G401.6 (cell line): ENCODE results near the gene FAF2.
"Not testable (repeated sequence)": the region's sequence is repeated elsewhere in the genome, so short reads cannot be mapped to it uniquely, and the experiment has no call there.

ENCODE experiments used
- FAIRE-seq: peaks from 2 replicates; lab custom pipeline; 2012; peaks lifted over from hg19 to GRCh38; lab: Jason Lieb, UNC

FAF2 gene

DNA sequence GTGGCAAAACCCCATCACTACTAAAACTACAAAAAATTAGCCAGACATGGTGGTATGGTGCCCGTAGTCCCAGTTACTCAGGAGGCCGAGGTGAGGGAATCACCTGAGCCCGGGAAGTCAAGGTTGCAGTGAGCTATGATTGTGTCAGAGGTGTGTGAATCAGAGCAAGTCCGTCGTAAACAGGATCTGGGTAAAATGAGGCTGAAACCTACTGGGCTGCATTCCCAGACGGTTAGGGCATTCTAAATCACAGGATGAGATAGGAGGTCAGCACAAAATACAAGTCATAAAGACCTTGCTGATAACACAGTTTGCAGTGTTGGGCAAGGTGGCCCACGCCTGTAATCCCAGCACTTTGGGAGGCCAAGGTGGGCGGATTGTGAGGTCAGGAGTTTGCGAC is 29.9 kb upstream of the FAF2 start:
- no peak for FAIRE-seq

DNA sequence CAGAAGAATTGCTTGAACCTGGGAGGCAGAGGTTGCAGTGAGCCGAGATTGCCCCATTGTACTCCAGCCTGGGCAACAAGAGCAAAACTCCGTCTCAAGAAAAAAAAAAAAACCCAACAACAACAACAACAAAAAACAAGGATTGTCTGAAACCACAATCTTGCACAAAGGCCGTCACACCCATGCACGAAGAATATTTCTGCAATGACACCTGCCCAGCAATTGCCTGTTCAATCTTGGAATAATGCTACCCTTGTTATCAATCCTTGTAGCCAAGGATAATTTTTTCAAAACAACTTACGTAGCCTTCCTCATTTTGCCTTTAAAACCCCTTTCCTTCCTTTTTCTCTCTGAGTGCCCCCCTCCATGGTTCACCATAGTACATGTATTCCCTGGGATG is 28.1 kb upstream of the FAF2 start:
- no peak for FAIRE-seq

DNA sequence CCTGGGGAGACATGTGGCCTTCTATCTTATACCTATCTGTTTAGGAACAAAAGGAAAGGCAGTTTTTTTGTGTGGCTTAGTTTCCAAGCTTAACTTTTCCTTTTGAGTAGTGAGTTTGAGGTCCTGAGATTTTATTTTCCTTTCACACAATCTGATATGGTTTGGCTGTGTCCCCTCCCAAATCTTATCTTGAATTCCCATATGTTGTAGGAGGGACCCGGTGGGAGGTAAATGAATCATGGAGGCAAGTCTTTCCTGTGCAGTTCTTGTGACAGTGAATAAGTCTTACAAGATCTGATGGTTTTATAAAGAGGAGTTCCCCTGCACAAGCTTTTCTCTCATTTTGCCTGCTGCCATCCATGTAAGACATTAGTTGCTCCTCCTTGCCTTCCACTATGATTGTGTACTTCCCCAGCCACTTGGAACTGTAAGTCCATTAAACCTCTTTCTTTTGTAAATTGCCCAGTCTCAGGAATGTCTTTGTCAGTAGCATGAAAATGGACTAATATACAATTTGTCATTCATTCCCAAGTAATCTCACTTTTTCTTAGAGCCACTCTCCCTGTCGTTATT is 27.1 kb upstream of the FAF2 start:
- FAIRE-seq = no peak

DNA sequence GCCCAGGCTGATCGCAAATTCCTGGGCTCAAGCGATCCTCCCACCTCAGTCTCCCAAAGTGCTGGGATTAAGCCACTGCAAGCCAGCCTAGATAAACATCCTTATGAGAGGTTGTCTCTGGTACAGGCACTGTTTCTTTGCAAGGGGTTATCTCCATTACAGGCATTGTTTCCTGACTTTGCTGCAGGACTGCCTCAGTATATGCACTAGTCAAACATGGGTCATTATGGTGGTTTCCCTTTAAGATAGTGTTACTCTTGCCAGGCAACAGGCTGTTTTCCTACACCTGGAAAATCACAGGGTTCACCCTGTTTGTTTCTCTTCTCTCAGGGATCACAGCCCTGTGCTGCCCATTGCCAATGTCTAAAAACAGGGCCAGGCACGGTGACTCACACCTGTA is 24.0 kb upstream of the FAF2 start:
- FAIRE-seq = no peak

DNA sequence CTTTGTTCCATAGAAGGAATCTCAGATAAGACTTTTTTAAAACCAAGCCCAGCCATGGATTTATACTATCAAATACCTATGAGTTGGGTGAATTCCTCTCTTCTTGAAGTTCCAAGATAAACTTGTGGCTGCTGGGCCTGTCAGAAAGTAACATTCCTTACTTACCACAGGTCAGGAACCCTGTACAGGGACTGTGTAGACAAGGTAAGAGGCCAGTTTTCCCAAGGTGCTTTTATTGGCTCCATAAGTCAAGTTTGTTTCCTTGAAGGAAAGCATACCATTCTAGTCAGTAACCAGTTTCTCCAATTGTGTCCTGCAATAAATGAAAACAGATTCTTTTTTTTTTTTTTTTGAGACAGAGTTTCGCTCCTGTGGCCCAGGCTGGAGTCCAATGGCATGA is 23.0 kb upstream of the FAF2 start:
- no peak for FAIRE-seq

DNA sequence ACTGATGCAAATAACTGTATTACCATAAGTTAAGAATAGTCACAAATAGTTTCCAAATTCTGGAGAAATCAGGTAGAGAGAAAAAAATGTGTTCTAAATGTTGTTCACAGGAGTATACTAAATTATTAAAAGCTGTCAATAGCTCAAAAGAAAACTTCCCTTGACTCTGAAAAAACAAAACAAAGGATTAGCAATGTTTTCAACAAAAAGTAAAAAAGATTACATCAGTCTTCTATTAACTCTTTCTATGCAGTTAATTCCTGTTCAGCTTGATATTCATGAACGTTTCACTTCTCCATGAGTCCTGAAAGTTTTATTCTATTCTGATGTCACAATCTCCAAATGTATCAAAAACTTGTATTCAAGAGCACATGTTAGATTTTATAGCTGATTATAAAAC is 22.4 kb upstream of the FAF2 start:
- no peak for FAIRE-seq

- FAIRE-seq = no peak
Measured at GRCh38 chr5:176426876-176427275, 21.3 kb upstream of the FAF2 start.

DNA sequence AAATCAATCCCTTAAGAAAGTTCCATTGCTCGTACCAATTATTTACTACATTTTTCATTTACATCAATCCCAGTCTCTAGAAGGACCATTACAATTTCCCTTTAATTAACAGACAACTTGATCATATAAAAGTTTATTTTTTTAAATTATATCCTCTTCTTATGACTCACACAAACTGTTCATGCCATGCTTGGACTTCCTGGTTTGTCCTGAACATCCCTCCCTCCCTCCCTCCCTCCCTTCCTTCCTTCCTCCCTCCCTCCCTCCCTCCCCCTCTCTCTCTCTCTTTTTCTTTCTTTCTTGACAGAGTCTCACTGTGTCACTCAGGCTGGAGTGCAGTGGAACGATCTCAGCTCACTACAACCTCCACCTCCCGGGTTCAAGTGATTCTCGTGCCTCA is 20.2 kb upstream of the FAF2 start:
- FAIRE-seq = no peak

DNA sequence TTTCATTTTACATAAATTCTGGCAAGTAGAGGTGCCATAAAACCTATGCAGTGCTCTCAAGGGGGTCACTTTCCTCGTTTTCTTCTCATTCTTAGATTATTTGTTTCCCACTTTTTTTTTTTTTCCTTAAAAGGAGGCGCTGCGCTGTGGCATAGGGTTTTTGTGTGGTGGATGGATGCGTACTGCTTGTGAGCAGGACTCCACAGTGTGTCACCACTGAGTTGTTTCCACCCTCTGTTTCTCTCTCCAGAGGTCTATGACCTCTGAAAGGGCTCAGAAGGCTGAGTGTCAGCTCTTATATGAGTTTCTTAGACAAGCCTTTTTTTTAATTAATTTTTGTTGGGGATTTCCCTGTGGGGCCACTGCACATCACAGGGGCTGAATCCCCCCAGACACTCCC is 18.2 kb upstream of the FAF2 start:
- no peak for FAIRE-seq

DNA sequence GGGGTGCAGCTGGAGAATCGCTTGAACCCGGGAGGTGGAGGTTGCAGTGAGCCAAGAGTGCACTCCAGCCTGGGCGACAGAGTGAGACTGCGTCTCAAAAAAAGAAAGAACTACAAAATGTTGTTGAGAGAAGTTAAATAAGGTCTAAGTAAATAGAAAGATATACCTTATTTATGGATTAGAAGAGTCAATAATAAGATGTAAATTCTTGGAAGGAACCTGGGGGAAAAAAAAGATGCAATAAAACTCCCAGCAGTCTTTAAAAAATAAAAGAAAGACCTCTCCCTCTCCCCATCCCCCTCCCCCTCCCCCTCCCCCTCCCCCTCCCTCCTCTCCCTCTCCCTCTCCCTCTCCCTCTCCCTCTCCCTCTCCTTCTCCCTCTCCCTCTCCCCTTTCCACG is 15.5 kb upstream of the FAF2 start:
- FAIRE-seq = no peak

DNA sequence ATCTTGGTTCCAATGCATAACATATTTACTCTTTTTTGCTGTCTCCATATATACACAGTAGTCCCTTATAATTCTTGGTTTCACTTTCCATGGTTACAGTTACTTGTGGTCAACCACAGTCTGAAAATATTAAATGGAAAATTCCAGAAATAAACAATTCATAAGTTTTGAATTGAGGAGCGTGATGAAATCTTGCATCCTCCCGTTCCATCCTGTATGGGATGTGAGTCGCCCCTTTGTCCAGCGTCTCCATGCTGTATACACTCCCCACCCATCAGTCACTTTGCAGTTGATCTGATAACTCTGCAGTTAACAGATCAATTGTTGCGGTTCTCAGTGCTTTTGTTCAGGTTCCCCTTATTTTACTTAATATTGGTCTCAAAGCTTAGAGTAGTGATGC is 11.5 kb upstream of the FAF2 start:
- FAIRE-seq = no peak

- FAIRE-seq = no peak
Measured at GRCh38 chr5:176438959-176439757, 9.0 kb upstream of the FAF2 start.

GRCh38 chr5:176440927-176441706 is 7.1 kb upstream of the FAF2 start:
- no peak for FAIRE-seq

- no peak for FAIRE-seq
Measured at GRCh38 chr5:176441921-176442323, 6.3 kb upstream of the FAF2 start.

GRCh38 chr5:176442911-176443310 is 5.3 kb upstream of the FAF2 start:
- not testable (repeated sequence) for FAIRE-seq

- FAIRE-seq = no peak
Measured at GRCh38 chr5:176444742-176445141, 3.4 kb upstream of the FAF2 start.

GRCh38 chr5:176446028-176446665 is 2.0 kb upstream of the FAF2 start:
- FAIRE-seq = no peak

- no peak for FAIRE-seq
Measured at GRCh38 chr5:176446884-176447590, 1.1 kb upstream of the FAF2 start.

- no peak for FAIRE-seq
Measured at GRCh38 chr5:176447591-176447977, 601 bp upstream of the FAF2 start.

DNA sequence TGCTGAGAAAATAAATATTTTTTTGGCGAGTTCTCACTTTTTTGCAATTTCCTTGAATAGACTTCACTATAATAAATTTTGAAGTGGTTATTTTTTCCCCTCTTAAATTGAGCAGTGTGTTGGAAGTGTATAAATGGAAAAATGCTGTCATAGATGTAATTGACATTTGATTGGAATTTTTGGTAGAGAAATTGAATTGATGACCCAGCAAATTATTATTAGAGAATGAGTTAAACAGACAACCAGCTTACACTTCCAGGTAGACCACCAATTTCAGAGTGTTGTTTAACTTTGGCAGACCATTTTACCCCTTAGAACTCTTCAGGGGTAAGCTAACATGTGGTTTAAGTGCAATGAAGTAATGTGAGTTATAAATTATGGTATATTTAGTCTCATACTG is 1.9 kb downstream of the FAF2 start:
- no peak for FAIRE-seq

DNA sequence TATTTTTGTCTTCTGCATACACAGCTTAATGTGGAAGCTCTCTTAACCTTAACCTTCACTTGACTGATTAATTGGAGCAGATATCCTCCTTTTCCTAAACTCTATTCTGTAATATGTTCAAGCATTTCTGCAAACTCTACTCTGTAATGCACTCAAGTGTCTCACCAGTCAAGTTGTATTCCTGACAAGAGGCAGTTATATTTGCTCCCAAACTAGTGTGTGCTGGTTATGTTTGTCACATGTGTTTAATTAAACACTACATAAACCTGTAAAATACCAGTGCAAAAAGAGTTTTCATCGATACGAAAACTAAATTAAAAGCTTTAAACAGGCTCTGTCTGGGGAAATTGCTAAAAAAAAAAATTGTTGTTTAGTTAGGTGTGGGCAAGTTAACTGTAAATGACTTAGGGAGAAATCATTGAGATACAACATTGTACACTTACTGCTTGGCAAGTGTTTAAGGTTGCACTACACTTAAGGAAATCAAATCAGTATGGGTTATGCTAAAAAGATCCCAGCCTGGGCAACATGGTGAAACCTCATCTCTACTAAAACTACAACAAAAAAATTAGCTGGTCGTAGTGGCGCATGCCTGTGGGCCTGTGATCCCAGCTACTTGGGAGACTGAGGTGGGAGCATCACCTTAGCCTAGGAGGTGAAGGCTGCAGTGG is 6.7 kb downstream of the FAF2 start:
- no peak for FAIRE-seq
